GM18907 (cell line): Measurements from ENCODE around the gene RAP1A.

ENCODE experiments used
- ATAC-seq: cut with Tn5 transposase; IDR thresholded peaks from one replicate; pipeline ENCODE4 v1.9.1; 2021; ENCODE audit warnings: mild to moderate bottlenecking, moderate library complexity; ENCODE audit not compliant: unreplicated experiment

The RAP1A gene

DNA sequence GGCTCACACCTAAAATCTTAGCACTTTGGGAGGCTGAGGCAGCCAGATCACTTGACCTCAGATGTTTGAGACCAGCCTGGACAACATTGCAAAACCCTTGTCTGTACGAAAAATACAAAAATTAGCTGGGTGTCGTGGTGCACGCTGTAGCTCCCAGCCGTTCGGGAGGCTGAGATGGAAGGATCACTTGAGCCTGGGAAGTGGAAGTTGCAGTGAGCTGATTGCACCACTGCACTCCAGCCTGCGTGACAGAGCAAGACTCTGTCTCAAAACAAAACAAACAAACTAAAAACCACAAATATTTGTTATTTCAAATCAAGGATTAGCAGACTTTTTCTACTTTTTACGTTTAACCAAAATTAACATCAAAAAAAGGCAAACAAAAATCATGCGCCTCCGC, 88.3 kb downstream of the RAP1A start:
- no peak for ATAC-seq

DNA sequence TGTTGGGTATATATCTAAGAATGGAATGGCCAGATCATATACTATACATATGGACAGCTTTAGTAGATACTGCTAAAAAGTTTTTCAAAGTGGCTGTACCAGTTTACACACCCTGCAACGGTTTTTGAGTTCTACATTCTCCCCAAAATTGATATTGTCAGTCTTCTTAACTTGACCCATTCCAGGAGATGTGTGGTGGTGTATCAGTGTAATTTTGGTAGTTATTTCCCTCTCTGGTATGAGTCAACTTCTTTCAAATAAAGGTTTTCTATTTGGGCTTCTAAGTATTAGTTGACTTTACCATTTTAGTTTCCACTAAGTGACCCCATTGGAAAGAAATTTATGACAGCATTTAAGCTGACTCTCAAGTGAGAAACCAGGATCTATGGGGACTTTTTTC, 90.4 kb downstream of the RAP1A start:
- ATAC-seq, result no peak

DNA sequence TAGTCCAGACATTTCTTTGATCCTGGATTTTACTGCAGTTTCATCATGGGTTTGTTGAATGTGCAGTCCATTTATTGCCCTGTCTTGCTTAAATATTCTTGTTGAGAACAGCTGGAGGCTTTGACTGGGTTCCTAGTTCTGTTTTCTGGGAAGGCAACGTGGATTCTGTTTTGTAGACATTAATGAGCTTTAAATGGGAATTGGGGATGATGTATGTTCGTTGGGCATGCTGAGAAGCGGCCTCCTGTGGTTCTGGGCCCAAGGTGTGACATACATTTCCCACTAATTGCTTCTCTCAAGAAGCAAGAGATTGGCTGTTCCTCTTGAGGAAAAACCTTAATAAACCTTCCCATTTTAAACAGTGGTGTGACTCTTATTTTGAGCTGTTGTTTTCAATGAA, 96.7 kb downstream of the RAP1A start:
- no peak for ATAC-seq

GRCh38 chr1:111717450-111717849, 97.9 kb downstream of the RAP1A start:
- no peak for ATAC-seq

DNA sequence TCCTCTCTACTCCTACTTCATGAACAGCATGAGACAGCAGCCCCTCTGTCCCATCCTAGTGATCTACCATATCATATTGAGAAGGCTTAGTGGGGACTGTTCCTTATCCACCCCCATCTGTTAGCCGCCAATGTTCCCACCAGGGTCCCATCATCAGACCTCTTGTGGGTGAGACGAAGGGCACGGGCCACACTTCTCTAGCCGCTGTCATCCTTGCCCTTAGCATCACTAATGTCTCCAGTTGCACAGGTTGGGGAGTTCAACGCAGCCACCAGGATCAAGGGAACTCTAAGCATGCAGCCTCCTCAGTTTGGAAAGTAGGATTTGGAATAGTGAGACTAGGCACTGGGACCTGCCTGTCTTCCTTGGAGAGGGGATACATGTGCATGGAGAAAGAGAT, 99.5 kb downstream of the RAP1A start:
- ATAC-seq, result no peak

GRCh38 chr1:111719674-111720132, 100.1 kb downstream of the RAP1A start:
- no peak for ATAC-seq

DNA sequence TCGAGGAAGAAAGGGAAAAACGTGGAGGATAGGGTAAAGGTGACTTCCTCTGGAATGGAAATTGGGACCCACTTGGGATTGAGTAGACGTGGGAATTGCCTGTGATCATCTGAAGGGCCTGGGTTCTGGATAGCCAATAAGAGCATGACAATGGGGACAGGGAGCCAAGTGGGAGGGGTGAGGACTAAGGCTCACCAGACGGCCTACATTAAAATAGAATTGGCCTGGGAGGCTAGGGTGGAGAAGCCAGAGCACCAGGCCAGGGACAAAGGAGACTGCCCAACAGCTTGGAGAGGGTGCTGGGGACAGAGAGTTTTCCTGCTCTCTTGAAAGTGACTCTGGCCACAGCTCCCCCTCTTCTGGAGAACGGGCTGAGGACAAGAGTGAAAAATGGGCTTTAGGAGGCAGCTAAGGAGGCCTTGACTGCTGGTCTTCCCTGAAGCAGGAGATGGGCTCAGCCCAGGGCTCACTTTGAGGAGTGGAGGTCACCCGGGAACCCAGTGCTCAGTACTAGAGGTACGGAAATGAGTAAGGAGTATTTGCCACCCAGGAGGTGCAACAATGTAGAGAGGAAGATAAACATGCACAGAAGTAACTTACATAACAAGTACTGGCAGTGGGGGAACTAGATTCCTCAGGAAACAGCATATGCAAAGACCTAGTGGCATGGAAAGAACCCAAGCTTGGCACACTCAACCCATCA, 100.8 kb downstream of the RAP1A start:
- no peak for ATAC-seq

DNA sequence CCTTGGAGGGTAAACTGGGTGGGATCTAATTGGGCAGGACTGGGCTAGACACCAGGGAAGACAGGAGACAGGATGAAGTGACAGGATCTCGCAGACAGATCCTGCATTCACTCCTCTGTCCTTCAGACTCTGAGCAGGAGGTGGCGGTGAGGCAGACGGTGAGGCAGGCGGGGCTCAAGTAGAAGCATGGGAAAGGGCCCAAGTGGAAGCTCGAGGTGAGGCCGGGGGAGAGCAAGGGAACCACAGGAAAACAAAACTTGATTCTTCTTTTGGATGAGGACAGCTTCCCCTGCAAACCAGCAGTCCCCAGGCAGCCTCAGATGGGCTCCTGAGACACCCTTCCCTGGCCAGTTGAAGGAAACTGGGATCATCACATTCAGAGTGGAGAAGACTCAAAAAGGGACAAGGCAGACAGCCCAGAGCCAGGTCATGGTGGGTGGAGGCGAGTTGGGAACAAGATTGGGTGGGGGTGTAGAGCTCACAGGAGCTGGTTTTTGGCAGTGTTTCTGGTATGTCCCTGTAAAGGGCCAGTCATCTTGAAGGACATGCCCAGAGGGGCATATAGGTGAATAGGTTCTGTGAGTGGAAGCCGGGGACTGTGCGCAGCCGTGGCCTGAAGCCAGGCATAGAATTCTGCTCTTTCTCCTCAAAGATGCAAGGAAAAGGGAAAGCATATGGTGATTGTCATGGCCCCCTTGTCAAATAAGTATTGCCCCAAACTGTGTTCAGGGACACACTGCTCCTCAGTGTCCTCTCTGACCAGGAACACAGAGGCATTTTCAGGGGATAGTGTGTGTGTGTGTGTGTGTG, 101.6 kb downstream of the RAP1A start:
- ATAC-seq, result no peak

- no peak for ATAC-seq
Measured at GRCh38 chr1:111723091-111723806, 103.7 kb downstream of the RAP1A start.

DNA sequence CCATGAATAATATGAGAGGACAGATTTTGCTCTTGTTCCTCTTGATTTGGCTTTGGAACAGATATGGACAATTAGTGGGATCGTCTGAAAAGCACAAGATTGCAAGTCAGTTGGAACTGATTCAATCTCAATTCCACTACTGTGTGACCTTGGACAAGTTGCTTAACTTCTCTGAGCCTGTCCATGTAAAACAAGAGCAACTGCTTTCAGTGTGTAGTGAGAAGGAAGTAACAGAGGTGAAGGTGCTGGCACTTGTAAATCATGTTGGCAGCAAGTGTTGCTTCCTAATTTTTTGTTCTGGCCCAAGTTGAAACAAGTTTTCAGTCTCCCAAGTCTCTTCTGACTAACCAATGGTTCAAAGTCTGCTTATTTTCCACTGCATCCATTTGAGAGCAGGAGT, 104.3 kb downstream of the RAP1A start:
- ATAC-seq, result no peak

- ATAC-seq, result no peak
Measured at GRCh38 chr1:111725192-111725591, 105.6 kb downstream of the RAP1A start.

DNA sequence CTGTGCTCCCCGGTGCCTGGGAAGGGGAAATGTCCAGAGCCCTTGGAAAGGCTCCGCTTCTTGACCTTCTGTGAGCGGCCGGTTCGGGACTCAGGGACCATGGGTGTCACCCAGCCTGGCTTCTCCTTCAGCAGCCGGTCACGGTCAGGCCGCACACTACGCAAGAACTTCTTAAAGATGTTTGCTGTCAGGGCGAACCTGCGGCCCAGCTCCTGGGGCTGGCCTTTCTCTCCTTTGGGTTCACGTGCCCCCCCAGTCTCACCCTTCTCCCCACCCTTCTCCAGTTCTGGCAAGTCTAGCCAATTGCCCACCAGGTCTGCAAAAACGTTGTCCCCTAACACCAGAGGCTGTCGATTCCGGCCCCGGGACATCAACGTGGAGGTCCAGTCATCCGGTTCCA, 107.5 kb downstream of the RAP1A start:
- ATAC-seq, result no peak

DNA sequence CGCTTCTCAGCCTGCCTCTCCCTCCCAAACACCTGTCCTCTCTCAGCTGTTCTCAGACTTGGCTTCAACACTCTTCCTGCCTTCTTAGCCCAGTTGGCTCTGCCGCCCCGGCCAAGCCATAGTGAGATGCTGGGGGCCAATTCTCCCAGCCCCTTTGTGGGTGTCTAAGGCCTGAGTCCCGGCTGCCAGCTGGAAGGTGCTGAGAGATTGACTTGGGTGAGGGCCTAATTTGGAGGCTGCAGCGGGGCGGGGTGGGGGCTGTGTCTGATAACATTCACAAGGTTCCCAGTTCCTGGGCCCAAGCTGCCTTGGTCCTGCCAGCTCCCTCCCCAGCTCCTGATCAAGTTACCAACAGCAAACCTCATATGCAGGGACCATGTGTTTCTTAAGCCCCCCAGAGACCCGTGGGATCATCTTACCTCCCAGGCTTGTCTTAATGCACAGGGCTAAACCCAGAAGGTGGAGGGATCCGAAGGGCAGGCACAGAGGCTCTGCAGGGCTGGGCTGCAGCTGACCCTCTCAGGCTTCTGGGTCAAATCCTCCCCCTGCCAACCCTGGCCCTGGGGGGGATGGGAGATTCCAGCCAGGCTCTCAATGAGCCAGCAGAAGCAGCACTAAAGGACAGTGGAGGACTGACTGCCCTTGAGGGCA, 109.8 kb downstream of the RAP1A start:
- ATAC-seq, result no peak

GRCh38 chr1:111729946-111730681, 110.5 kb downstream of the RAP1A start:
- no peak for ATAC-seq

- ATAC-seq, result no peak
Measured at GRCh38 chr1:111730706-111731105, 111.1 kb downstream of the RAP1A start.

DNA sequence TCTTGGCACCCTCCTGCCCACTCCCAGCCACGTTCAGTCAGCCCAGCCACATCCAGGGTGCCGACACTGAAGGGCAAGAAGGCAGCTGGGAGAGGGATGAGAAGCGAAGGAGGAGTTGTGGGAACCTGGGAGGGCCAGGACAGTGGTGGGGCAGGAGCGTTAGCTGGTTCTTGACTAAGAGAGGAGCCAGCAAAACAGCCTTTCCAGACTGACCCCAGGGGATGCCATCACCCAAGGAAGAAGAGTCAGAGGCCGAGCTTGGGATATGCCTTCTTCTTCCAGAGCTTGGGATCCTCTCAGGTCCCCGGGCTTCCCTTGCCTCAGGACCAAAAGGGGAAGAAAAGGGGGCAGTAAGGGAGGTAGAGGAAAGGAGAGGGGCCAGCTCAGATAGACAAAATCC, 112.4 kb downstream of the RAP1A start:
- ATAC-seq, result no peak

DNA sequence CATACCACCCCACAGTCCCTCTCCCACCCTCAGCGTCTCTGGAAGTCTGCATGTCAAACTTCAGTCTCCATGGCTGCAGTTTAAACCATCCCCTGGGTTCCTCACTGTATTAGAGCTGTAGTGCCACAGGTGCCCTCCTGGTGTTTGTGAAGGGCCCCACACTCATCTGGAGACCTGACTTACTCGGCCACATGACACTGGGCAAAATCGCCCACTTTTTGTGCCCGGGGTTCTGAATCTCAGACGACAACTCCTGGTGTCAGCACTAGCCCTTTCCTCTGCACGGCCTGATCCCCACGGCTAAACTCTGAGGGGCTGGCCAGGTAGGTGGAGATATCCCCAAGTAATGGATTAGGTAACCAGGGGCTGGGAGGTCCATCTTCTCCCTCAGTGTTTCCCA, 113.1 kb downstream of the RAP1A start:
- ATAC-seq, result no peak

DNA sequence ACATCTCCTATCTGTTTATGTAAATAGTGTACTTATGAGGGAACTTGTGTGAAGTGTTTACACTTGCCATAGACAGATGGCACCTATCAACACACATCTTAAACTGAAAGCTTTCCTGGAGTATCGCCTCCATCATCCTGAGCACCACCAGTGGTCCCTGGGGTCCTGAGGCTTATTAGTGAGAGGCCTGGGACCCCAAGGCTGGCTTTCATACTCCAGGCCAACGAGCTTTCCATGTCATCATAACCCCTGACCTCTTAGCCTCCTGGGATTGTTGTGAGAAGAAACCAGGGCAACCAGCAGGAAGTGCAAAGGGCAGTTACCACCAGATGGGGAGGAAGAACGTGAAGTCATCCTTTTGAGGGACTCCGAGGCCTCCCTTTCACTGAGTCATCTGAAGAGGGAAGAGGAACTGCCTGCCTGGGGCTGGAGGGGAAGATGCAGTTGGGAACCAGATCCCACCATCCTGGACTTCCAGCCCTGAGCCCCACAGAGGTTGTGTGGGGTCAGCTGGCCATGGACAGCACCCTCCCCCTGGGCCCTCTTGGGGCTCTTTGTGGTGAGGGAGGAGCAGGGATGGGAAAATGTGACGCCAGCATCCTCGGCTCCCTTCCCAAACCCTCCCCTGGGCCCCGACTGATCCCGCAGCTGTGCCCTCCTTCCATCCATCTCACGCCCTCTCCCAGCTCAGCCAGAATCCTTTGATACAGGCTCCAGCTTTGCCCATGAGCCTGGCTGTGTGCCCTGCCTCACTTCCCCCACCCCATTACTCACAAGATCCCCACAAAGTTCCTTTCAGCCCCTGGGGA, 113.8 kb downstream of the RAP1A start:
- ATAC-seq, result no peak

DNA sequence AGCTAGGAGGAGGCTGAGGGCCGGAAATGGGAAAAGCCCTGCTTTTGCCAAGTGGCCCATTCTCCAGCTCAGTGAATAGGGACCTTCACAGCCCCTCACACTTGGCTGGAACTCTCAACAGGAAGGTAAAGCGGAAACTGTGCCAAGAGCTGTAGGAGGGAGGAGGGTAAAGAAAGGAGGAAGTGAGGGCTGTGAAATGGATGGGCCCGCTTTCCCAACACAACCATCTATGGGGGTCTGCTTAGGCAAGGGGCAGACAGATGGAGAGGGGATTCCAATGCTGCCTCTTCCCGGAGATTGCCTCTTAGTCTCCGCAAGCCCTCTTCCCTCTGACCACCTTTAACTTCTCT, 114.4 kb downstream of the RAP1A start:
- no peak for ATAC-seq

DNA sequence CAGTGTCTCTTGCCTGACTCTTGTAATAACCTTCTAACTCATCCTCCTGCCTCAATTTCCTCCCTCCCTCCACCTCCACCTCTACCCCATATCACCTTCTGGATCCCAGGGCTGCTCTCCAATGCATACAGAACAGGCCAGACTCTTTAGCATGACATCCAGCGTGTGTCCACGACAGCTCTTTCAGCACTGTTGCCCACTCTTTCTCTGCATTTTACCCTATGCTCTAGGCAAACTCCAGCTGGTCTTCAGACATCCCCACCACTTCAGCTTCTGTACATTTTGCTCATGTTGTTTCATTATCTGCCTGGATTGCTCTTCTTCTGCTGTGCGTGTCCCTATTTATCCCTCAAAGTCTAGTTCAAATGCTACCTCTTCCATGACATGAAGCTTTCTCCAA, 114.8 kb downstream of the RAP1A start:
- ATAC-seq, result no peak
